ENCODE results near the gene SPATA2L.

GRCh38 chr16:89720551-89720812 lies 19.0 kb upstream of the SPATA2L start:
- TF ChIP-seq EZH2 (IDR thresholded peaks at IDR 0.05; ENCODE audit: low read depth, low read length, severe bottlenecking) (no peak), CTCF (IDR thresholded peaks at IDR 0.05; ENCODE audit: control extremely low read depth in 1 of 3, insufficient read depth in 1 of 3, low read depth in 1 of 3, low read length in 3 of 3) (no peak), EP300 (IDR thresholded peaks at IDR 0.05; ENCODE audit: borderline replicate concordance in 1 of 2, low read depth in 2 of 2, low read length in 2 of 2) (no peak), SIN3A (conservative IDR thresholded peaks at IDR 0.05 in 1 of 2, IDR thresholded peaks at IDR 0.05 in 1 of 2; ENCODE audit: low read depth in 1 of 2, low read length in 2 of 2) (0 out of 4 replicates have a peak, but pooled peaks of 1 of the 2 experiments have one; percentile 16), ATF3 (IDR thresholded peaks at IDR 0.05; ENCODE audit: insufficient read depth, low read depth, low read length) (no peak), FOSL1 (IDR thresholded peaks at IDR 0.05; ENCODE audit: insufficient read depth, low read depth, low read length) (no peak), EGR1 (IDR thresholded peaks at IDR 0.05; ENCODE audit: borderline replicate concordance, low read depth, low read length) (no peak), SRF (IDR thresholded peaks at IDR 0.05; ENCODE audit: low read depth, low read length) (no peak), POLR2A (IDR thresholded peaks at IDR 0.05; ENCODE audit: control extremely low read depth in 1 of 2, low read depth in 2 of 2, low read length in 2 of 2) (no peak), CTBP2 (IDR thresholded peaks at IDR 0.05; ENCODE audit: borderline replicate concordance, insufficient read depth, insufficient read length, low read length) (no peak), SUZ12 (IDR thresholded peaks at IDR 0.05; ENCODE audit: low read length) (no peak), RAD21 (IDR thresholded peaks at IDR 0.05 in 1 of 2, conservative IDR thresholded peaks at IDR 0.05 in 1 of 2; ENCODE audit: low read depth in 2 of 2, low read length in 2 of 2) (no peak), ZNF274 (IDR thresholded peaks at IDR 0.05; ENCODE audit: borderline replicate concordance, extremely low read depth, low read length) (no peak), POLR2AphosphoS5 (IDR thresholded peaks at IDR 0.05; ENCODE audit: low read depth, low read length) (no peak)

All from H1 (cell line).